Fibroblast of skin of right biceps (primary cell): ENCODE data around the gene FEZ2.
A peak's percentile ranks its signal among the peaks of the same experiment; 100 is the strongest.

ENCODE experiments used
- DNase-seq: peaks from one replicate; pipeline ENCODE4 v3.0.0-alpha.2; 2013

FEZ2 gene

GRCh38 chr2:36587101-36587500 is 10.9 kb downstream of the FEZ2 start:
- no peak for DNase-seq

GRCh38 chr2:36586672-36587071 is 11.3 kb downstream of the FEZ2 start:
- no peak for DNase-seq

- no peak for DNase-seq
Observed at GRCh38 chr2:36584148-36584794, 13.7 kb downstream of the FEZ2 start.

GRCh38 chr2:36582951-36583350 is 15.0 kb downstream of the FEZ2 start:
- DNase-seq = no peak

GRCh38 chr2:36582538-36582937 is 15.4 kb downstream of the FEZ2 start:
- DNase-seq = no peak

GRCh38 chr2:36579297-36579664 is 18.7 kb downstream of the FEZ2 start:
- DNase-seq = no peak

- no peak for DNase-seq
Observed at GRCh38 chr2:36578343-36579296, 19.3 kb downstream of the FEZ2 start.

GRCh38 chr2:36577884-36578283 is 20.1 kb downstream of the FEZ2 start:
- no peak for DNase-seq

- DNase-seq = no peak
Observed at GRCh38 chr2:36574560-36574959, 23.4 kb downstream of the FEZ2 start.

GRCh38 chr2:36573165-36573564 is 24.8 kb downstream of the FEZ2 start:
- DNase-seq = no peak

- DNase-seq = peak; percentile 65
Observed at GRCh38 chr2:36572719-36573059, 25.3 kb downstream of the FEZ2 start.

- DNase-seq = no peak
Observed at GRCh38 chr2:36572054-36572718, 25.8 kb downstream of the FEZ2 start.

GRCh38 chr2:36570416-36570815 is 27.6 kb downstream of the FEZ2 start:
- DNase-seq = peak; percentile 75

GRCh38 chr2:36569267-36569856 is 28.6 kb downstream of the FEZ2 start:
- no peak for DNase-seq

GRCh38 chr2:36568516-36569246 is 29.3 kb downstream of the FEZ2 start:
- DNase-seq = peak; percentile 81

- no peak for DNase-seq
Observed at GRCh38 chr2:36567711-36568408, 30.1 kb downstream of the FEZ2 start.

- no peak for DNase-seq
Observed at GRCh38 chr2:36566887-36567286, 31.1 kb downstream of the FEZ2 start.

GRCh38 chr2:36565712-36566111 is 32.3 kb downstream of the FEZ2 start:
- DNase-seq = no peak

- no peak for DNase-seq
Observed at GRCh38 chr2:36564377-36564930, 33.5 kb downstream of the FEZ2 start.

GRCh38 chr2:36562973-36563532 is 34.9 kb downstream of the FEZ2 start:
- peak; percentile 72 for DNase-seq

- DNase-seq = peak; percentile 84
Observed at GRCh38 chr2:36562240-36562639, 35.7 kb downstream of the FEZ2 start.
